DMS114 treated with DMSO at 0.1 percent for 48 hours (cell line): Measurements from ENCODE around the gene PIP5KL1.

Experiments
- DNase-seq: peaks from one replicate; lab custom pipeline; 2025; ENCODE audit not compliant: unreplicated experiment; lab: John Stamatoyannopoulos, UW

The PIP5KL1 gene

GRCh38 chr9:127875306-127875966 is 55.1 kb downstream of the PIP5KL1 start:
- DNase-seq = no peak

DNA sequence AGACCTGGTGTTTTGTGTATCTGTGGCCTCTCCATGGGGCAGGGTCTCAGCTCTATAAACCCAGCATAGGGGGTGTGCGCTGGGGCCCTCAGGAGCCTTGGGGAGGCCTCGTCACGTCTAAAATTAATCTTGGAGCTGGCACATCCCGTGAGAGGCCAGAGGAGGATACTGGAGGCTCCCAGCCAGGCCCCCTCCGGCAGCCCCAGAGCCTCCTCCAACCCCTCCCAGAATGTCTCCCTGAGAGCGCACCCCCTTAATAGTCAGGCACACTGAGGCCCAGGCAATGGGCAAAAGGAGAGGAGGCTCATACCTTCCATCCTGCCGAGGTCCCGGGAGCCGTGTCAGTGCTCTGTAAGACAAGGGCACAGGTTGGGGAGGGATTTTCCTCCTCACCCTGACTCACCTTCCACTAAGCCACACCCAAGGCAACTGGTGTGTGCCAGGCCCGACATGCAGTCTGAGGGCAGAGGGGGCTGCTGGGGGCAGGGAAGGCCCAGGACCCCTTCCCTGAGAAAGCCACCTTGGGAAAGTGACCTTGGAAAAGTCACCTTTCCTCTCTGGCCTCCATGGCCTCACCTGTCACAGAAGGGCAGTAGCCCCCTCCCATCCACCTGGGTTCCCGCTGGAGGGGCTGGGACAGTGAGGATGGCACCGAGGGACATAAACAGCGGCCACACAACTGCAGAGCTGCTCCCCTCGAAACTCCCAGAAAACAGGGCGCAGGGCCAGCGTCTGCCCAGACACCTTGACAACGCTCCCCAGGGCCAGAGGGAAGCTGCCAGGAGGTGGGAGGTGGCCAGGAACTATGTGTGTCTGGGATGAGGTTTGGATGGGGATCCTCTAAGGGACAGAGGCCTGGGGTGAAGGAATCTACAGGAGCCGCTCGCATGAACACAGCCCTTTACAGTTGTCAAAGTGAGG is 56.0 kb downstream of the PIP5KL1 start:
- no peak for DNase-seq

GRCh38 chr9:127873886-127874285 is 56.7 kb downstream of the PIP5KL1 start:
- DNase-seq = no peak

GRCh38 chr9:127873223-127873691 is 57.3 kb downstream of the PIP5KL1 start:
- DNase-seq = no peak

- no peak for DNase-seq
These were observed 58.0 kb downstream of the PIP5KL1 start for GRCh38 chr9:127872369-127873222.

DNA sequence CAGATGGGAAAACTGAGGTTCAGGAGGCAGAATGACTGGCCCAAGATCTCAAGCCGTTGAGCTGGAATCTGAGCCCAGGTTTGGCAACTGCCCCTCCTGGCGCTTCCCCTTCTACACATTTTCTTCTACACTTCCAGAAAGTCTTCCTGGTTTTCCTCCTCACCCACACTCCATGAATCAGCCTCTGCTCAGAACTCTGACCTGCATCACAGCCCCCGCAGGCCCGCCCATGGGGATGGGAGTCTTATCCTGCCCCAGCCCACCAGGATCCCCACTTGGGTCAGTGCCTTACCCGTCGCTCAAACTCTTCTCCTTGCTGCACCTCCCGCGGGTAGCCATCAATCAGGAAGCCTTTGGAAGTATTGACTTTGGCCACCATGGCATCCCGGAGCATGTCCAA is 59.0 kb downstream of the PIP5KL1 start:
- DNase-seq = no peak

DNA sequence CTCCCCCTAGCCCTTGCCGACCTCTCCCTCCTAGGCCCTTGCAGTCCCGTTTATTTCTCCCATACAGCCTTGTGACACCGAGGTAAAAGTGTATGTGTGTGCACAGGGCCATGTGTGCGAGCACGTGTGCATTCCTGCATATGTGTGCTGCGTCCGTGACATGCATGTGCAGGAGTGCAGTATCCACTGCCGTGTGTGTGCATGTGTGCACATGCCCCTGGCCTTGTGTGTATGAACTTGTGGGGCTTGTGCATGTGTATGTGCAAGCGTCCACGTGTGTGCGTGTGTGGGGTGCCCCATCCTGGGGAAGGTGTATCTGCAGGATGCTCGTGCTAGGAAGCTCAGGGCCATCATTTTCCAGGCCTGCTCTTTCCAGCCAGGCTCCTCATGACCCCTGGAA is 59.7 kb downstream of the PIP5KL1 start:
- no peak for DNase-seq
